NCI-H510A treated with DMSO at 0.1 percent for 48 hours (cell line): ENCODE measurements around the gene TUFT1.
A peak's percentile ranks its signal among the peaks of the same experiment; 100 is the strongest.
"Not testable (repeated sequence)": the region's sequence is repeated elsewhere in the genome, so short reads cannot be mapped to it uniquely, and the experiment has no call there.

Experiments
- DNase-seq: peaks from one replicate; lab custom pipeline; 2025; lab: John Stamatoyannopoulos, UW

Gene TUFT1

GRCh38 chr1:151512801-151513625 lies 27.1 kb upstream of the TUFT1 start:
- DNase-seq: peak; percentile 87

- peak; percentile 76 for DNase-seq
Observed at GRCh38 chr1:151513626-151514121, 26.4 kb upstream of the TUFT1 start.

GRCh38 chr1:151514366-151514765 lies 25.7 kb upstream of the TUFT1 start:
- DNase-seq: no peak

- DNase-seq: no peak
Observed at GRCh38 chr1:151515265-151515664, 24.8 kb upstream of the TUFT1 start.

- DNase-seq: no peak
Observed at GRCh38 chr1:151516031-151516511, 24.0 kb upstream of the TUFT1 start.

GRCh38 chr1:151518431-151518830 lies 21.7 kb upstream of the TUFT1 start:
- no peak for DNase-seq

- DNase-seq: no peak
Observed at GRCh38 chr1:151518936-151519335, 21.2 kb upstream of the TUFT1 start.

GRCh38 chr1:151519667-151520066 lies 20.4 kb upstream of the TUFT1 start:
- no peak for DNase-seq

- no peak for DNase-seq
Observed at GRCh38 chr1:151520359-151520758, 19.8 kb upstream of the TUFT1 start.

- DNase-seq: not testable (repeated sequence)
Observed at GRCh38 chr1:151522427-151522826, 17.7 kb upstream of the TUFT1 start.

GRCh38 chr1:151523326-151523725 lies 16.8 kb upstream of the TUFT1 start:
- DNase-seq: no peak

GRCh38 chr1:151524736-151525135 lies 15.4 kb upstream of the TUFT1 start:
- DNase-seq: no peak

GRCh38 chr1:151526735-151527525 lies 13.2 kb upstream of the TUFT1 start:
- DNase-seq: no peak

- DNase-seq: no peak
Observed at GRCh38 chr1:151529211-151529702, 10.9 kb upstream of the TUFT1 start.

- DNase-seq: no peak
Observed at GRCh38 chr1:151529781-151530180, 10.3 kb upstream of the TUFT1 start.

GRCh38 chr1:151530461-151530860 lies 9.6 kb upstream of the TUFT1 start:
- no peak for DNase-seq

GRCh38 chr1:151533870-151534269 lies 6.2 kb upstream of the TUFT1 start:
- no peak for DNase-seq

- peak; percentile 57 for DNase-seq
Observed at GRCh38 chr1:151534662-151535278, 5.3 kb upstream of the TUFT1 start.

GRCh38 chr1:151535326-151536271 lies 4.5 kb upstream of the TUFT1 start:
- DNase-seq: no peak

- DNase-seq: no peak
Observed at GRCh38 chr1:151536499-151536898, 3.6 kb upstream of the TUFT1 start.

GRCh38 chr1:151537112-151537511 lies 3.0 kb upstream of the TUFT1 start:
- DNase-seq: no peak
